Anterior cingulate cortex (tissue), 58 donors: ENCODE data around the gene AMOTL1.

Experiments
- DNase-seq, 58 donors: peaks; one replicate each; lab custom pipeline; 2025; lab: John Stamatoyannopoulos, UW

The AMOTL1 gene

DNA sequence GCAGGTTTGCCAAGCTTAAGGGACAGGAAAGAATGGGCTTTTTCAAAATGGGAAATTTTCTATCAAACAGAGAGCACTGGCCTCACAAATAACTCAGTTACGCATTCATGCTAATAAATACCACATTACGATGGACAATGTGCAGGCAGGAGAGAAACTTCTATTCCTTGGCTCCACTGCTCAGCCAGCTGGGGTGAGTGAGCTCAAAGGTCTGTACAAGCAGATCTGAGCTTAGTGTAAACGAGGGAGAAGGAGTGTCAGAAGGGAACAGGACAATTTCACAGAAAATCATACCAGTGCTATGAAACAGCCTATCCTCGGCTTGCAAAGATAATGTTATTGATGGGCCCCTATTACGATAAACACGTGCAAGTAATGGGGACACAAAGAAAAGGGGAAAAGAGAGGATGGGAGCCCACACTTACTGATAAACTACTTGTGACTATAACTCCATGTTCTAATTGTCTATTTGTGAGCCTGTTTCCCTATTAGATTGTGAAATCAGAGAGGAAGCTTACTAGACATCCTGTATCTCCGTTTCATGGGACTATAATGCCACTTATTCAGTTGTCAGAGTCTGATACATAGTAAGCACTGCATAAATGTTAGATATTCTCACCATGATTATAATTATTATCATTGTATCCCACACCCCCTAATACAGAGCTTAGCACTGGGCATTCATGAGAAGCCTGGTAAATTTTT is 46.3 kb downstream of the AMOTL1 start:
- DNase-seq: no peak

DNA sequence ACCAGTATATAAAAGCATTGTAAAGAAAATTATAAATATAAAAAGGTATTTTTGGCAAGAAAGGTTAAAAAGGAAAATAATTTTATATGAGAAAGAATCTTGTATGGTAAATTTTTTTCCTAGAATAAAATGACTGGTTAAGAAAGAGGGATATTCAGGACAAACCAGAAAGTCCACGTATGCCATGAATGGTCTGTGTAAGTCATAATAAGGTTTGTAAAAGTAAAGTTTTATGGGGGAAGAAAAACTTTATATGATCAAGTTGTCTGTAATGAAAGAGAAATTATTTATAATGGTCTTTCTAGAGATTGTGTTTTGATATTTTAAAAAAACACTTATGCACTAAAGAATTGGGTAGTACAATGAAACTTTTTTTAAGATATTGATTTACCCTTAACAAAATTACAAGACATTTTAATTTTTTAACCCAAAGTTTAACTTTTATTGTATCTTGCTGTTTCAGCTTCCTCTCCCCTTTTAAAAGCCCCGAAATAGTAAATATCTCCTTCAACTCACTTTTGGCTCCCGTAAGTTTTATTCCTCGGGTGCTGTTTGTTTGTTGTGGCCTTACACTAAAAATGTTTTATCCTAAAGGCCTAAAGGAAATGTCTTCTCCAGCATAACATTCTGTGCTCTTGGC is 47.7 kb downstream of the AMOTL1 start:
- no peak for DNase-seq

DNA sequence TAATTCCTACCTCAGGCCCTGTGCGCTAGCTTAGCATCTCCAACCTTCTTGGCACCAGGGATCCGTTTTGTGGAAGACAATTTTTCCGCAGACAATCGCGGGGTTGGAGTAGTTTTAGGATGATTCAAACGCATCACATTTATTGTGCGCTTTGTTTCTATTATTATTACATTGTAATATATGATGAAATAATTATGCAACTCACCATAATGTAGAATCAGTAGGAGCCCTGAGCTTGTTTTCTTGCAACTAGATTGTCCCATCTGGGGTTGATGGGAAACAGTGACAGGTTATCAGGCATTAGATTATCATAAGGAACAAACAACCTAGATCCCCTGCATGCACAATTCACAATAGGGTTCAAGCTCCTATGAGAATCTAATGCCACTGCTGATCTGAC is 52.3 kb downstream of the AMOTL1 start:
- DNase-seq: no peak

DNA sequence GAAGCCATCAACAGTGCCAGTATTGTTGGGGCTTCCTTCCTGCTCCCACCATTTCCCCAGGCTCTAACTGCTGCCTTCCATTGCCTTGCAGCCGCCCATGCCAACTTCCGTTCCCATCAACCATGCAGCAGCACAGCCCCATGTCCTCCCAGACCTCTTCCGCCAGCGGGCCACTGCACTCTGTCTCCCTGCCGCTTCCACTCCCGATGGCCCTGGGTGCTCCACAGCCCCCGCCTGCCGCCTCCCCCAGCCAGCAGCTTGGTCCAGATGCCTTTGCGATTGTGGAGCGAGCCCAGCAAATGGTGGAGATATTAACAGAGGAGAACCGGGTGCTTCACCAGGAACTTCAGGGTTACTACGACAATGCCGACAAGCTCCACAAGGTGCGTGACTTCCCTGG is 53.3 kb downstream of the AMOTL1 start:
- DNase-seq: no peak

DNA sequence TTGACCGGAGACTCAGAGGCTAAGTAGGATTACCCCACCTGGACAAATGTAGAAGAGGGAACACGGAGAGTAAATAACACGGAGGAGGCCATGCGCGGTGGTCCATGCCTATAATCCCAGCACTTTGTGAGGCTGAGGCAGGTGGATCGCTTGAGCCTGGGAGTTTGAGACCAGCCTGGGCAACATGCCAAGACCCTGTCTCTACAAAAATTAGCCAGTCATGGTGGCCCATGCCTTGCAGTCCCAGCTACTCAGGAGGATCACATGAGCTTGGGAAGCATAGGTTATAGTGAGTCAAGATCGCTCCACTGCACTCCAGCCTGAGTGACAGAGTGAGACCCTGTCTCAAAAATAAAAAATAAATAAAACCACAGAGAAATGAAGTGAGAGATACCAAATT is 53.9 kb downstream of the AMOTL1 start:
- DNase-seq: no peak

DNA sequence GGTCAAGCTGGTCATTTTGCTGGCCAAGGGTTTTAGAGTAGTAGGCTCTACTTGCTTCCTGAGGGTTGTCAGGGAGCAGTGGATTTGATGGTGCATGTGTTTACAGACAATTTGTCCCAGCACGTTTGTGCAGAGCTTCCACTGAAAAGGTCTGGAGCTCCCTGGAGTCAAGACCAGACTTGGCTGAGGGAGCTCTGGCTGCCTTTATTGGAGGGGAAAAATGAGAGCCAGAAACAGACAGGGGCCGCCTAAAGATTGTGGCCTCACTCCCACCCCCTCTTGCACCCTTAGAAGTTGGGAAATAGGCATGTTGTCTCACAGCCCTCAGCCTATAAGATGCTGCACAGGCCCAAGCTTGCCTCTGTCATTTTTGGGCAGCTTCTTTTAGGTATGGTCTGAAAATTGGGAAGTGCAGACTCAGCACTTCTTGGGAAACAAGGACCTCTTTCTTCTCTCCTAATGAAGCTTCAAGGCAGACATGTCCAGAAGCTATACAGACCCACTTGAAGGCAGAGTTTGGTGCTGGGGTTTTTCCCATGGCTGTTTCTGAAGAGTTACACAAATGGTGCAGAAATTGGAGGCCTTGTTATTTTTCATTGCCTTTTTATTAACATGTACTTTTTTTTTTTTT is 55.1 kb downstream of the AMOTL1 start:
- DNase-seq: no peak

DNA sequence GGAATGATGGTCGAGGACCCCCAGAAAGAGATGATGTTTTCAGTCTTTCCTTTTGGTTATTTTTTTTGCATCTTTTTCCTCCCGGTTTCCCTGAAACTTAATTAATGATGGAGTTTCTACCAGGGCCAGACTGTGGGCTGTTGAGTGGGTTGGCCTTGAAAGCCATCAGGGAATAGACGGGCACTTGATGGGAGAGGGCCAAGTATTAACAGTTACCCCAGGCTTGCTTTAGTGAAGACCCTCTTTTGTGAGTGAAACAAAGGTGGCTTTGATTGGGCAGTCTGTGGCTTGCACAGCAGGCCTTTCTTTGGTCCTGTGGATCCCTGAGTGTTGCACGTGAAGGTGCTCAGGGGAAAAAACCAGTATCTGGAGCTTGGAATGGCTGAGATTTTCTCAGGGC is 56.9 kb downstream of the AMOTL1 start:
- no peak for DNase-seq

DNA sequence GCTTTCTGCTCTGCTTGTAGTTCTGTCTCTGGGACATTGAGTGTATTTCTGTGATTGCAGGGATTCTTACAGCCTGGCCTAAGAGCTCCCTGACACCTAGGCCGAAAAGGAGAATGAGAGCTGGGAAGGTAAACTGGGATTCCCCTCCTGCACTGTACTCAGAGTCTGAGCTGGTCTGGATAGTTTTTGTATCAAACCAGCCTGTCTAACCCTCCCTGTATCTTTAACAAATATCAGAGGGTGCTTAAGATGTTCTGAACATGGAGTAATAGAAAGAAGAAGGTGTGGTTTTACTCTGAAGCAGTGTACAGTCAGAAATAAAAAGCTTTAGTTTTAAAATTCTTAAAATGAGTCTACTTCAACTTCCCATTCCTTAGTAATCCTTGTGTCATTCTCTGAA is 57.3 kb downstream of the AMOTL1 start:
- DNase-seq: no peak

DNA sequence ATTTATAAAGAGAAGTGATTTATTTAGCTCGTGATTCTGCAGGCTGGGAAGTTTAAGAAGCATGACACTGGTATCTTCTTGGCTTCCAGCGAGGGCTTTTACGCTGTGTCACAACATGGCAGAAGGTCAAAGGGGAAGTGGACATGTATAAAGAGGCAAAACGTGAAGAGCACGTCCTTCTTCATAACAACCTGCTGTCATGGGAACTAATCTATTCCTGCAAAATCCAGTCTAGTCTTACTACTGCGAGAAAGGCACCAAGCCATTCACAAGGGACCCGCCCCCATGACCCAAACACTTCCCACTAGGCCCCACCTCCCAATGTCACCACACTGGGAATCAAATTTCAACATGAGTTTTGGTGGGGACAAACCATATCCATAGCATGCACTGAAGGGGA is 58.3 kb downstream of the AMOTL1 start:
- DNase-seq: no peak

DNA sequence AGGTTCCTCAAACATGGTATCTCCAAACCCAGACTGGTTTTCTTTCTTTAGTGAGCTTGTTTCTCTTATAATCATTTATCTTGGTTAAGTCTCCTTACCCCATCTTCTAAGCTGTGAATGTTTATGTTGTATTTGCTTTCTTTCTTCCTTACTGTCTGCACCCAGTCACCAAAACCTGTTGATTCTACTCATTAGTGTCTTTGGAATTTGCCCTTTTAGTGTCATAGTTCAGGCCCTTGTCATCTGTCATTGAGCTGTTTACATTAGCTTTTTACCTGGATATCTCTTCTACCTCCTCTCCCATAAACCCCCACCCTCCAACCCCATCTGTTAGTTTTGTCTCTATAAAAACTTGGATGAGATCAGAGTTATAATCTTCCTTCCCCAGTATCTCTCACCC is 59.9 kb downstream of the AMOTL1 start:
- no peak for DNase-seq

DNA sequence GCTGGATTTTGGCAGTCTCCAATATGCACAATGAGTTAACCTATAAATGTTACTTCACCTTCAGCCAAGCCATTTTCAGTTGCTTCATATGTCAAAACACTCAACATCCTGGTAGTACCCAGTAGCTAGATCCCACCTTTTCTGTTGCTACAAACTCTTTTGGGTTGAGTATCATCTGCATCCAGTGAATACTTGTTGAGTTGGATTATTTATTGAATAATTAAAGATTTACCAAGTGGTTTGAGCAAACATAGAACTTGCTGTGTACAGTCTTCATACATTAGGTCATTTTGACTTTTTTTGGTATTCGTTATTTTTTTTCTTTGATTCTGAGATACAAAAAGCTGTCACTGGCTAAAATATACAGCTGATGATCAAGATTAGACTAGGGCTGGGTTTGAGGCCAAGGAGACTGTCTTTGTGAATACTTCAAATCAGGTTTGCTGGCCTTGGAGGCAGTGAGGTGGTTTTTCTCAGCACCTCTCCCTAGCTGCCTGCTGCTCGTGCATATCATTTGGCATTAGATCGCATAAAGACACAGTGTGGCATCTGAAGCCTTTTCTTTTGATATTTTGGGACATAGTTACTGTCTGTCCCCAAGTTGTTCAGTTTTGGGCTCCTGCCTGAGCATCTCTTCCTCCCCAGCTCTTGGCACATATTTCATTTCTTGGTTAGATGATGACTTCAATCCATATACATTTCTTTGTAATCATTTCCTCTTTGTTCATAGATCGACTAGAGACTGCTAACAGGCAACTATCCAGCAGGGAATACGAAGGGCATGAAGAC is 62.8 kb downstream of the AMOTL1 start:
- peak in 2 of 58 donors; percentile 8 to 44 for DNase-seq

DNA sequence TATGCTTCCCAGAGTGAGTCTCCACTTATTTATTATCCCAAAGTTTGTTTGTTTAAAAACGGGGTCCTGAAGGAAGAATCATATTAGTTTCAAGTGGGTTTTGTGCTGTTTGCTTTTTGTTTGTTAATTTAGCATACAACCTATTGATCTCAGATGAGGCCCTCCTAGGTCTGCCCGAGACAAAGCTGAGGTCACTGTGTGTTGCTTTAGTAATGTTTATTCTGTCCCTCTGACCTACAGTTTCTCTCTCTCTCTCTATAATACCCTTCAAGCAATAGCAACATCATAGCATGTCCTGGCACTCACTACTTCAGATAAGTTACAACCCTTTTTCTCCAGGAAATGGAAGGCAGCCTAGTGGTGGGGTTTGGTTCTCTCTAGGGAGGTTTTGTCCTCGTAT is 63.4 kb downstream of the AMOTL1 start:
- no peak for DNase-seq

DNA sequence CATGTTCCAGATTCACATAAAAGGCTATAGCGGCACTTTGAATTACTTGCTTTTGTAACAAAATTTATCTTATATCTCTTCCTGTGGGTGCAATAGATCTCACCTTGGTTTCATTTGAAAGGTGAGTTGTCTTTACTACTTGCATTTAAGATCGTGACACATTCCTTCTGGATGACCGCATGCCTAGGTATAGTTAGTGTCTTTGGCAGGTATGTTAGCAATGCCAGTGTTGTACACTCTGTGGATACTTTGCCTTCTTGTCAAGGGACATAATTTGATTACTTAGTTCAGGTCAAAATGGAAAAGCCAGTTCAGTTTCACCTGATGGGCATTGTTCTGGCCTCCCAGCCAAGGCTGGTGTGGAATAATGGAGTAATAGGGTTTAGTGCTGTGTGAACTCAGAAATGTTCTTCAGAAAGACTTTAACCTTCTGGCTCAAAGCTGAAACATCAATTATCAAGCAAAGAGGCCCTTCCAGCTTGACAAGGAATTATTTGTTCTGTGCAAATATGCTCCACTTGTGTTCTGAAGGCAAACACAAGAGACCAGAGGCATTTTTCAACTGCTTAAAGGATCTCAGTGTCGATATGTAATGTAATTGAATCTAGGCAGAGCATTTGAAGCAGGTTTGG is 64.6 kb downstream of the AMOTL1 start:
- no peak for DNase-seq

DNA sequence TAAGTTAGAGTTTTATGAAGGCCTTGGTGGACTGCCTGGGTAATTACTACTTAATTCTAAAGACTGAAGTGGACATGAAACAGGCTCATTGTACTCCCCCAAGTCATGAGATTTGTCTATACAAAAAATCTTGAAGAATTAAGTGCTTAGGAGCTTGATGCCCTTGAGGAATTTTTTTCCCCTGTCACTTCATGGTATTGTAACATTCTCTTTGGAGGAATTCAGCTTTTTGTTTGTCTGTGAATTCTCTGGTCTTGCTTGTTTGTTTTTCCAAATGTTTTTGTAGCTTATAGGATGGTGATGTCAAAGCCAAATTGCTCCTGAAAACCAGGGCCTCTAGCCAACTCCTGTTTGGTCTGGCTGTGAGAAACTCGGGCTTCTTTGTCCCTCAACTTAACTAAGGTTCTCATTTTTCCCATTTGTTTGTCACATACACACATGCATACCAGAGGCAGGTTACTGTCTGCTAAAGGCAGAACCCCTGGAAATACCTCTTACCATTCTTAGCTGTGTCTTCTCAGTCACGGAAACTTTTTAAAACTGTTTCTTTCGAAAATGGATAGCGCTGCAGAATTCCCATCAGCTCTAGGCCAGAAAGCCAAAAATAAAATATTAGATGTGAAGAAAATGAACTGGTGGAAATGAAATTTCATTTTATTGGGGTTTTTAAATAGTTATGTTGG is 66.9 kb downstream of the AMOTL1 start:
- DNase-seq: no peak

DNA sequence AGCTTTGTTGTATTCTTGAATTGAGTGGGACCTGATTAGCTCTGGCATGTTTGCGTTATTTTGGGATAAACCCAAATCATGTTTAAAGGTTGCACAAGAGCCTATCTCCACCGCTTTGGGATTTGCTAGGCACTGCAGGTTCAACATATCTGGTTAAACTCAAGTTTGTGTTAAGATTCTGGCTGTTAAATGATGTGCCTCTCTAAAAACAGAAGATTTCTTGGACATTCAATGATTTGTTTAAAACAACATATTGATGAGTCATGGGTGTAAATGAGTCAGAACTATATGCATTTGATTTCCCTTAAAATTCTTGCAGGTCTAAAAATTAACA is 67.4 kb downstream of the AMOTL1 start:
- no peak for DNase-seq

DNA sequence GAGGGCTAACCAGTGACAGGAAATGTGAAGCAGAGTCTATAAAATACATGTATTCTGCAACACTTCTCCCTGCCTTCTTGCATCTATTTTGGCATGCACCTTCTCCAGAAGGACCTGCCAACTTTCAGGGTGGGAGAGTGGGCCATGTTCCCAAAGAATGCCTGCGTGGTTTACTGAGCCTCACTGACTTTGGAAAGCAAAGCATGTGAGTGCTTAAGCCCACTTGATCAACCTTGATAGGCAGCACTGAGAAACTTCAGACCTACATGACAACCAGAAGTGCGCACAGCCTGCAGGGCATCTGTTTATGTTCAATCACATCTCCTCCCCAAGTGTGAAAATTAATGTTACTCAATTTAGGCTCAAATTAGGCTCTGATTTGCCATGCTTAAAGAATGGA is 69.2 kb downstream of the AMOTL1 start:
- no peak for DNase-seq

DNA sequence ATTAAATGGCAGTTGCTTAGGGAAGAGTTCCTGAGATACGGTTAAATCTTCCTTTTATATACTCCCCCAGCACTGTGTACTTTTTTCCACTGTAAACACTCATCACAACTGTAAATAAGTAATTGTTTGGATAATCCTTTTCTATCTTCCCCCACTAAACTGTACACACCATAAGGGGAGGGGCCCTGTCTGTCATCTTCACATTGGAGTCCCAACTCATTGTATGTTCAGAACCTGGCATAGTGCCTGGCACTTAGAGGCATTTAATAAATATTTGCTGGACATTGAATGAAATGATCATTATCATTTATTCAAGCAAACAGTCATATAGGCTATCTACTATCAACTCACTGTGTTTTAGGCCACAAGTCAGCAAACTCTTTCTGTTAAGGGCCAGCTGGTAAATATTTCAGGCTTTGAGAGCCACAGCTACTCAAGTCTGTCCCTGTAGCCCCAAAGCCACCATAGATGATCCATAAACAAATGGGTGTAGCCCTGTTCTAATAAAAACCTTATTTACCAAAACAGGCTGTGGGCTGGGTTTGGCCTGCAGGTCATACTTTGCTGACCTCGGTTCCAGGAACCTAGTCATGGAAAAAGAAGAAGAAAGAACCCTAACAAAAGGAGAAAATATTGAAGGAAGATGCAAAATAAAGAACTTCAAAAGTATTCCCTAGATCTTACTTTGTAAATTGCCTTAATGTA is 70.0 kb downstream of the AMOTL1 start:
- DNase-seq: no peak

DNA sequence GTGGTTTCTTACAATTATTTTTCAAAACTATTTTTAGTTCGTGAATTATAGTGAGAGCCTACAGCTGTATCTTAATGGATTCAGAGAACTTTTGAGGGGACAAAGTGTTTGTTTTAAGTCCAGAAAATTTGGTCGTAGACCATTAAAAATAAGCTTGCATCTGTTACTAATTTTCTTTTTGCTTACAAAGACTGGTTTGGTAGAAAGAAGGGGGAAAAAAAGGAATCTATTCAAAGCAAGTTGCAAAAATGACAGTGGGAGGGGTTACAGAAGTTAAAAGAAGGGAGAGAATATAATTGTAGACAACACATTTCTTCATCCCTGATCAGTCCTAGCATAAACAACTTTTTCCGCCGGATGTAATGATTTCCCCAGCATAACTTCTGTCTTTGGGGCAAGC is 72.1 kb downstream of the AMOTL1 start:
- no peak for DNase-seq

DNA sequence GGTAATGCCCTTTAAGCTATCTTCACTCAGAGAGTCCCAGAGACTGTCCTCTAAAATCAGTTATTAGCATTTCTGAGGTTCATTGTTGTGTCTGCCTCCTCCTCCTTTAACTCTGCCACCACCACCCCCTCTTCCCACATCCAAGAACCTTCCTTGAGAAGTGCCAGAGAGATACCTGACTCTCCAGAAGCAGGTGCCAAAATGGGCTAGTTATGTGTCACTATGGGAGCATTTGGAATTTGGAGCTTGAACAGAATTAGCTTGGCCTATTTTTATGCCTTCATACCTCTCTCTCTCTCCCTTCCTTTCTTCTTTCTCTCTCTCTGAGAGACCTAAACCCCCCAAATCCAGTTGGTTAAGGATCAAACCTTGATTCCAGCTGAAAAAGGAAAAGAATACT is 75.9 kb downstream of the AMOTL1 start:
- no peak for DNase-seq

DNA sequence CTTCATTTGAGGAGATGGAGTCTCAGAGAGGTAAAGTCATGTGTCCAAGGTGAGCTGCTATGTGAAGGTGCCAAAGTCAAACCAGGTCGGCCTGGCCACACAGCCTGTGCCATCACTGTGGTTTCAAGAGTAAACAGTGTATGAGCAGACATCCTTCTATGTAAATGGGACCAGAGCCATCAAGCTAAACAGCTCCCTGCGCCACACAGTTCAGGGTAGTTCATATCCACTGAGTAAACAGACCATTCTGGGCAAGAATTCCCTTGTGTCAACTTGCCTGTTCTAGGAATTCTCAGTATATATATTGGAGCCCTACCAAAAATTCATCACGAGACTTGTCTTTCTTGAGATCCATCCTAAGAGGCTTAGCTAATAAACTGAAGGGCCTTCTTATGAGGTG is 77.5 kb downstream of the AMOTL1 start:
- no peak for DNase-seq
